Fibroblast of skin of back (primary cell): ENCODE results near the gene B3GALT6. TPM values are rescaled to one million over a fixed set of nuclear protein-coding genes. Genes with fewer than 3 reads are reported as not detected.
A peak's percentile ranks its signal among the peaks of the same experiment; 100 is the strongest.
"Not testable (repeated sequence)": the region's sequence is repeated elsewhere in the genome, so short reads cannot be mapped to it uniquely, and the experiment has no call there.

Experiments used
- DNase-seq: peaks from one replicate; pipeline ENCODE4 v3.0.0-alpha.2; 2013
- polyA plus RNA-seq, 2 experiments: library from polyadenylated mRNA; unstranded; fragments of 120-200 nt; gene quantifications; one replicate each; pipeline ENCODE4 v1.2.1, GENCODE V29; 2013; ENCODE audit not compliant: insufficient read length in 2 of 2

Gene B3GALT6
- 21.9 TPM for polyA plus RNA-seq (2013, experiment 1 of 2; ENCODE audit: insufficient read length)
- 18.2 TPM for polyA plus RNA-seq (2013, experiment 2 of 2; ENCODE audit: insufficient read length)

- peak; percentile 43 for DNase-seq
Observed at GRCh38 chr1:1232208-1232795, at the start of gene B3GALT6. B3GALT6 (plus strand) TSS chr1:1232237; CDS start chr1:1232279, 42 bp downstream.

DNA sequence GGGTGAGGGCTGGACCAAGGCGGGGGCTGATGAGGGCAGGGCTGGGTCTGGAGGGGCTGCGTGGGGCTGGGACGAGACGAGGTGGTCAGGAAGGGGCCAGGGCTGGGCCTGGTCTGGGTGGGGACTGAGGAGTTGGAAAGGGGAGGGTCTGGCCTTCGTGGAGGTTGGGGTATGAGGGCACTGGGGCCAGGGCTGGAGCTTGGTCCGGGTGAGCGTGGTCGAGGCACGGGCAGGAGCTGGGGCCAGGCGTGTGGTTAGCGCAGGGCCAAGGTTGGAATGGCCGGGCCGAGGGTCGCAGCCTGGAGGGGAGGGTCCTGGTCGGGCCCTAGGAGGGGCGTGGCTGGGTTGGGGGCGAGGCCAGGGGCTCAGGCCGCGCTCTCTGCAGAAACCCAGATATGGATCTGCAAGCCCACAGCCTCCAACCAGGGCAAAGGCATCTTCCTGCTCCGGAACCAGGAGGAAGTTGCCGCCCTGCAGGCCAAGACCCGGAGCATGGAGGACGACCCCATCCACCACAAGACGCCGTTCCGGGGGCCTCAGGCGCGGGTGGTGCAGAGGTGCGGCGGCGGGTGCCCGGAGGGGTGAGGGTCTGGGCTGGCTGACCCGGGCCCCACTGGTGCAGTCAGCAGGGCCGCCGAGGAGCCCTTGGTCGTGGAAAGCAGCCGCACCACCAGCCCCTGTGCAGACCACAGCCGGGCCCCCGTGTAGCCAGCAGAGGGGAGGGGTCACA lies 49.4 kb upstream of the B3GALT6 start:
- DNase-seq, result no peak

DNA sequence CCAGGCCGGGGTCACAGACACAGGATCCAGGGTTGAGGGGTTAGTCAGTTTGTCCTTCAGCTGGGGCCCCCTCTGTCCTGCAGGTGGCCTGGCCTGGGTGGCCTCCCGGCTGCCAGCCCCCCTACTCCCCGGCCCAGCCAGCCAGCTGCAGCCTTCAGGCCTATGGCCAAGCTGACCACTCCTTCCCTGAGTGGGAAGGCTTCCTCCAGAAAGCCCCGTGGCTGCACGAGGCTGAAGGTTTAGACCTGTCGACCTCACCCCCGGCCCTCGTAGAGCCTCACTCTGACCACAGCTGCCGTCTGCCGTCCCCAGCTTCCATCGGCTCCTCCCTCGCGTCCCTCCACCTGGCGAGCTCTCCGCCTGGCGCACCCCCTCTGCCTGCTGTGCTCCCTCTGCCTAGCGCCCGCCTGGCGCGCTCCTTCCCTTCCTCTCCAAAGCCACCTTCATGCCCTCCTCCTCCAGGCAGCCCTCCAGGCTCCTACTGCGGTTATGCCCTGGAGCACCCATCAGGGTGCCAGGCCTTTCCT lies 48.8 kb upstream of the B3GALT6 start:
- no peak for DNase-seq

DNA sequence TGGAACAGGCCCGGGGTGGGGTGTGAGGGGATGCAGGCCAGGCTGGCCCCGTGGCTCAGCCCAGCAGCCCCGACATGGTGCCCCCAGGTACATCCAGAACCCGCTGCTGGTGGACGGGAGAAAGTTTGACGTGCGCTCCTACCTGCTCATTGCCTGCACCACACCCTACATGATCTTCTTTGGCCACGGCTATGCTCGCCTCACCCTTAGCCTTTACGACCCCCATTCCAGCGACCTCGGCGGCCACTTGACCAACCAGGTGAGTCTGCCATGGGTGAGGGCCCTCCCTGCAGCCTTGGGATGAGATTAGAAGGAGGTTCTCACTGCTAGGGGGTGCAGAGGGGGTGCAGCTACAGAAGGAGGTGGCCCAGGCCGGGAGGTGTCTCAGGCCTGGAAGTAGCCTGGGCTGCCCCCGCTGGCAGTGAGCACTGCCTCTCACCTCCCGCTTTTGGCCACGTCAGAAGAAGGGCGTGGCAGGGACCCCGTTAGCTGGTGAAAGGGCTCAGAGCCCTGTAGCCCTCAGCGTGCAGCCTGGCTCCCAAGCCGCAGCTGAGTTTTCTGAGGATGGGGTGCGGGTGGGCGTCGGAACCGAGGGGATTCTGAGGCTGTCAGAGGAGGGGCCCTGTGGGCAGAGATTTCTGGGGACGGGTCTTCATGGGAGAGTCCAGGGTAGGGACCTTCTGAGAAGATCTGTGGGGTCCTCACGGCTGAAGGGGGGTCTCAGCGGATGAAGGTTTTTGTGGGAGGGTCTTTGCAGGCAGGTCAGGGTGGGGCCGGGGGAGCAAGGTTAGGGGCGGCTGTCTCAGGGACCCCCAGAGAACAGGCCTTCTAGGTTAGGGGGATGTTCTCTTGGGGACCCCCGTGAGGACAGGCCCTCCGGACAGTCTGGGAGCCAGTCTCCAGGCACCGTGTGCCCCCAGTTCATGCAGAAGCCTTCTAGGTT lies 47.9 kb upstream of the B3GALT6 start:
- DNase-seq, result no peak

GRCh38 chr1:1185101-1185765 lies 46.8 kb upstream of the B3GALT6 start:
- DNase-seq, result no peak

DNA sequence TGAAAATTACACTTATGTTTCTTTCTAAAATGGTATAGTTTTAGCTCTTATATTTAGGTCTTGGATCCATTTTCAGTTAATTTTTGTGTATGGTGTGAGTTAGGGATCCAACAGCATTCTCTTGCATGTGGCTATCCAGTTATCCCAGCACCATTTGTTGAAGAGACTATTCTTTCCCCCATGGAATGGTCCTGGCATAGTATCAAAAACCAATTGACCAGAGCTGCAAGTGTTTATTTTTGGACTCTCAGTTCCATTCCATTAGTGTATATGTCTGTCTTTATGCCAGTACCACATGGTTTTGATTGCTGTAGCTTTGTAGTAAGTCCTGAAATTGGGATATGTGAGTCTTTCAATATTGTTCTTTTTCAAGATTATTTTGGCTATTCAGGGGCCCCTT lies 44.1 kb upstream of the B3GALT6 start:
- peak; percentile 37 for DNase-seq

DNA sequence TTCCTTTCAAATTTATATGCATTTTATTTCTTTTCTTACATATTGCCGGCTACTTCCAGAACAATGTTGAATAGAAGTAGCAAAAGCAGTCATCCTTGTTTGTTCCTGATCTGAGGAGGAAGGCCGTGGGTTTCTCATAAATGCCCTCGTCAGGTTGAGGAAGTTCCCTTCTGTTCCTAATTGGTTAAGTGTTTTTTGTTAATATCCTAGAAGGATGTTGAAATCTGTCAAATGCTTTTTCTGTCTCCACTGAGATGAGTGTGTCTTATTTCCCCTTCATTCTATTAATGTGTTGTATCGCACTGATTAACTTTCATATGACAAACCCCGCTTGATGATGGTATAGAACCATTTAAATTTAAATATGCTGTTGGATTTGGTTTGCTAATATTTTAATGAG lies 42.9 kb upstream of the B3GALT6 start:
- no peak for DNase-seq

GRCh38 chr1:1191734-1192133 lies 40.3 kb upstream of the B3GALT6 start:
- no peak for DNase-seq

DNA sequence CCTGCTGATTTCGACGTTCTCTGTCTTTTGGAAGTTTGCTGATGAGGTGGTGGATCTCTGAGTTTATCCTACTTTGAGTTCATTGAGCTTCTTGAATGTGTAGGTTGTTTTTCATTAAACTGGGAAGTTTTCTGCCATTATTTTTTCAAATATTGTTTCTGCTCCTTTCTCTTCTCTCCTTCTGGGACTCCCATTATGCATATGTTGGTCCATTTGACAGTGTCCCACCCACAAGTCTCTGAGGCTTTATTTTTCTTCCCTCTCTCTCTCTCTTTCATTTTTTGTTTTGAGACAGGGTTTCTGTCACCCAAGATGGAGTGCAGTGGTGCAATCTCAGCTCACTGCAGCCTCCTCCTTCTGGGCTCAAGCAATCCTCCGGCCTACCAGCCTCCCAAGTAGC lies 37.3 kb upstream of the B3GALT6 start:
- DNase-seq, result no peak

GRCh38 chr1:1195726-1196125 lies 36.3 kb upstream of the B3GALT6 start:
- DNase-seq, result not testable (repeated sequence)

DNA sequence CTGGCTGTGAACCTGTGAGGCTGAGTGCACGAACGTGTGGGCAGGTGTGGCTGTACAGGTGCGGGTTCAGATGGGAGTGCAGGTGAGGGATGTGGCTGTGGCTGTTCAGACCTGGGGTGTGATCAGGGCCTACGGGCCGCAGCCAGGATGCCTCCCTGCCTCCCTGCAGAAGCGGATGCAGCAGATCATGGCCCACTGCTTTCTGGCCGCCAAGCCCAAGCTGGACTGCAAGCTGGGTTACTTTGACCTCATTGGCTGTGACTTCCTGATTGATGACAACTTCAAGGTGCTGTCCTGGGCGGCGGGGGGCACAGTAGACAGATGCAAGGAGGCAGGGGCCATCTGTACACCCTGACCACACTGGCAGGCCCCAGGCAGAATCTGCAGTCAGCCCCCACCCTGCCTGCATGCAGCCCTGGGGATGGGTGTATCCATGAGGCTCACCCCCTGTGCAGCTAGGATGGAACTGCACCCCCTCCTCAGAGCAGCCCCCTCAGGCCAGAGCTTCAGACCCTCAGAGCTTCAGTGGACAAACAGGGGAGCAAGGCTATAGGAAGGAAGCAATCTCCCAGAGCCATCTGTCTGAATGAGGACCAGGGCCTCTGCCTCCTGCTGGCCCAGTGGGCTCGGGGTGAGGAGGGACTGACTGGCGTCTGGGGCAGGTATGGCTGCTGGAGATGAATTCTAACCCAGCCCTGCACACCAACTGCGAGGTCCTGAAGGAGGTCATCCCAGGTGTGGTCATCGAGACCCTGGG lies 35.4 kb upstream of the B3GALT6 start:
- no peak for DNase-seq

DNA sequence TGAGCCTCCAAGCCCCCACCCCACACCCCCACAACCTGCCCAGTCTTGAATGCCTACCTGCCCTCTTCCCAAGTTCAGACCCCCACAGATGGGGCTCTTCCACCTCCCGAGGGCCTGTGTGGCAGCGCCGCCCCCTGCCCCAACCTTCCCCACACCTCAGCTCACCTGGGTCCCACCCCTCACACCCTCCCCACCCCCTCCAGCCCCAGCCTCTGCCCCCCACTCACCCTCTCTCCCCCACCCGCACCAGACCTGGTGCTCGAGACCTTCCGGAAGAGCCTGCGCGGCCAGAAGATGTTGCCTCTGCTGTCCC lies 34.9 kb upstream of the B3GALT6 start:
- DNase-seq, result no peak

GRCh38 chr1:1197551-1198422 lies 34.2 kb upstream of the B3GALT6 start:
- DNase-seq, result no peak

DNA sequence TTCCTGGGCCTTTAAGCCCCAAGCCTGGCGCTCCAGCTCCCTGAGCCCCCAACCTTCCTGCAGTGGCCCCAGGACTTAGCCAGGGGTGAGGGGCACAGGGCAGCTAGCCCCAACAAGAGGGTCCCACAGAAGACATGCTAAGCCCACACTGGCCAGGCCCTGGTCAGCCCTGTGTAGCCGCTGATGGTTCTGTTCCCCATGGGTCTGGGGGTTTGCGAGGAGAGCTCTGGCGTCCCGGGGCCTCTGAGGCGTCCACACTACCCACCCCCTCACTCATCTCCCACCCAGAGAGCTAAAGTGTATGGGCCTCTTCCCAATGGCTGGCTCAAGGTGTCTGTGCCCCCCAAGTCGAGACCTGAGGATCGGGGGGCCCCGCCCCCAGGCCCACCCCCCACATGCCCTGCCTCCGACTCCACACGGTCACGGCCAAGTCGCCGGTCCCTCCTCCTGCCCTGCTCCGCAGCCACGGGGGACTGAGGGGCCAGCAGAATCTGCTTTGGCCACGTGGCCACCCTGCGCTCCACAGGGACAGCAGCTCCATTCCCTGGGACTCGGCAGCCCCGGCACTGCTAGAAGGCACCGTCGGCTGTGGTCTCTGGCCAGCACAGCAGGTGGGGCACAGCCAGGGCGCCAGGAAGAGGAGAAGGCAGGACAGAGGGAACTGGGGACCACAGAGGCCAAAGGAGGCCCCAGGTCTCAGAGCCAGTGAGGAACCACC lies 33.5 kb upstream of the B3GALT6 start:
- no peak for DNase-seq

DNA sequence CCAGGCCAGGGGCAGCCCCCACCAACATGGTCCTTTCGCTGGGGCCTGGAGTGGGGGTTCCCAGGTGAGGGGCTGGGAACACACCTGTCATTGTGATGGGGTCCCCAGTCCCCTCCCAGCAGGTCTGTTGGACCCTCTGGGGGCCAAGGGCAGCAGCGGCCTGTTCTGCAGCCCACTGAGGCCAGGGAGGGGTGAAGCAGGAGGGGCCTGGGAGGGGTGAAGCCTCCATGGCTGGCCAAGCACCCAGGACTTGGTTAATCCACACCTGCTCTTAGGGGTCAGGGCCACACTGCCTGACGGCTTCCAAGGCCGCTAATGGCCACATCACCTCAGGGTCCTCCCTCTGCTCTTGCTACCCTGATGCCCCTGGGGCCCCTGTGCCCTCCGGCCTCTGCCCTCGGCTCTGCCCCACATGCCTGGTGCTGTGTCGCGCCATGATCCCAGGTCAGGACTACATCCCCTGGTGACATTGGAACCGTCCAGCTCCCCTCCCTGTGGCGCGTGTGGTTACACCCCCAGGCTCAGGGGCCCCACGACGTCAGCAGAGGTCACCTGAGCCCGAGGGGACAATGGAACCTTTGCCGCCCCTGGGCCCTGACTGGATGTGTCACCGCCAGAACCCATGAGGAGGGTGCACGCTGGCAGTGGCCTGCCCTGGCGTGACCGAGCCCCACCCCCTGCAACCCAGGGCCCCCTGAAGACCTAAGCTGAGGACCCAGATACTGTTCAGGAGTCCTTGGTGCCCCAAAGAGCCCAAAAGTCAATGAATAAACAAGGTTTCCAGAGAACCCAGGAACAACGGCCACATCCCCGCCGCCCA lies 32.7 kb upstream of the B3GALT6 start:
- DNase-seq, result no peak

DNA sequence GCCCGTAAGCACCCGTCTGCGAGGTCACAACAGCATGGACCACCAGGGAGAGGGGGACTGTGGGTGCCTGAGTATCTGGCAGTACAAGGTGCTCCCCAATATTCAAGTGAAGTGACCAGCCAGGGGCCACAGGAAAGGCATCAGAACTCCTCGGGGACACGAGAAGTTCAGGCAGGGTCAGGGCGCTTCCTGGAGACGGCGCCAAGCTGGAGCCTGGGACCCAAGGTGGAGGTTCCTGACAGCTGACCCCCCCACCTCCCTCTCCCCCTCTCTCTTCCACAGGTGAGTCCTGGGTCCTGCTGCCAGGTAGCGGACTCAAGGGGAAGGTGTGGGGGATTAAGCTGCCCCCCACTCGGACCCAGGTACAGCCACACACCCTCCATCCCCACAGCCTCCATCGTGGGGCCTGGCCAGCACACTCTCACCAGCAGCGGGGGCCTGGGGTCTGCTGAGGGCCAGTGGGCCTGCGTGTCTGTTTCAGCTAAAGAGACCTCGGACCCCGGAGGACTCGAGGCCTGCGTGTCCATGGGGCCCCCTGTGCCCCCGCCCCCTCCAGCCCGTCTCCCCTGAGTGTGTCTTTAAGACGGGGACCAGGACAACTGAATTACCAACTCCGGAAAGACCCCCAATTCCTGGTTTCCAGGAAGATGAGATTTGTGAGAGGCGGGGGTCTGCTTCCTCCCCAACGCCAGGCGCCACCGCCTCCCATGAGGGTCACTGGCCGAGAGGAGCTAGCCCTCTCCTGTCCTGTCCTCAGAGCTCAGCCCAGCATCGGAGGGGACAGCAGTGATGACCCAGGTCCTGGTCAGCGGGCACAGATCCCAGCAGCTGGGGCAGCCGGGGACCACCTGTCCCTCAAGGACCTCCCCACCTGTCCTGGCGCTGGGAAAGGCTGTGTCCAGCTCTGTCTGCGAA lies 31.8 kb upstream of the B3GALT6 start:
- DNase-seq, result no peak

DNA sequence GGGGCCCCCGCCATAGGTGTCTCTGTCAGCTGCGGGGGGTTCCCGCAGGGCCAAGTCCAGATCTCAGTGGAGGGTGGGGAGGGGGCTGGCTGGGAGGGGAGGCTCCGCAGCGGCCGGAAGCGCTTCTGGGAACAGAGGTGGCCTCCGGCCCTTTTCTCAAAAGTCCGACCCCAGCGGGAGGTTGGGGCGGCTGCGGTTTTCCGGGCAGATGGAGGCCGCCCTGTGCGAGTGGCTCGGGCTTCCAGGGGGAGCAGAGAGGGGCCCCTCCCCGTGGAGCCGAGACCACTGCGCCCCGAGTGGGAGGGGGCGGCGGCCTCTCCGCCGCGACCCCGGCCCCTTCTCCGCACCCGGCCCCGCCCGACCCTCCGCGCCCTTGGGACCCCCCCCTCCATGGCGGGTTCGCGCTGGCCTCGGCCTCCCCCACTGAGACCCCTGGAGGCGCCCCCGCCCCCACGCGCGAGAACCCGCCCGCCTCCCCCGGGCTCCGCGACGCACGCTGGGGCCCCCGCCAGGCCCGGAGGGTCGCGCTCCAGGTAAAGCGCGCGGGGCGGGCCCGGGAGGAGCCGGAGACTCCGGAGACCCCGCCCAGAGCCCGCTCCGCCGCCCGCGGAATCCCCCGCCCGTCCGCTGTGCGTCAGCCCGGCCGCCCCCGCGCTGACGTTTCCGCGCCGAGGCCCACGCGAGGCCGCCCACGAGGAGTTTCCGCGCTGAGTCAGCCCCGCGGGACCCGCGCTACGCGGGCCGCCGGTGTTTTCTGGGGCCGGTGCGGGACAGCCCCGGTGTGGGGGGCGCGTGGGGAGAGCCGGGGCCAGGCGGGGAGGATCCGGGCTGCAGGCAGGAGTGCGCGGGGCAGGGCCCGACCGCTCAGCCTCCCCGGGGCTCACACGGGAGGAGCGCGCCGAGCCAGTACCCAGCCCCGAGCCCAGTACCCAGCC lies 30.9 kb upstream of the B3GALT6 start:
- peak; percentile 8 for DNase-seq
